HepG2 (cell line): ENCODE data around the gene CHRFAM7A. TPM values are rescaled to one million over a fixed set of nuclear protein-coding genes. Genes with fewer than 3 reads are reported as not detected.
"Not testable (repeated sequence)": the region's sequence is repeated elsewhere in the genome, so short reads cannot be mapped to it uniquely, and the experiment has no call there.

ENCODE experiments used
- ATAC-seq: fragments of 200-7000 bp; cut with Tn5 transposase; 3 replicates; pipeline ENCODE4 v1.9.1; 2020; ENCODE audit warnings: mild to moderate bottlenecking, moderate library complexity
- BruUV-seq: library from RNA; stranded (reverse); fragments of 400-500 nt; replicated peaks from 2 replicates; lab custom pipeline; 2021; lab: Mats Ljungman, UMichigan
- CTCF ChIA-PET: fragments of 300-600 bp; formaldehyde crosslinking; extraction: SDS; loops from one replicate; lab custom pipeline; 2021; ENCODE audit warnings: low total read pairs, inconsistent platforms, low intra/inter-chr PET ratio; lab: Yijun Ruan, JAX
- POLR2A ChIA-PET: fragments of 350-600 bp; sonication (Branson Sonifier 250); formaldehyde crosslinking; loops from one replicate; lab custom pipeline; 2020; ENCODE audit warnings: antibody characterized with exemption, inconsistent platforms; lab: Yijun Ruan, JAX
- DNase-seq: peaks from one replicate; pipeline ENCODE4 v3.0.0-alpha.2; 2015; ENCODE audit warnings: low spot score
- FAIRE-seq: peaks from 3 replicates; lab custom pipeline; 2011; peaks lifted over from hg19 to GRCh38; lab: Jason Lieb, UNC
- H2AFZ ChIP-seq: one replicate; pipeline ENCODE4 v1.6.1; 2011; ENCODE audit warnings: low read length, inconsistent platforms
- H3K27ac ChIP-seq: fragments of 300-600 bp; 3 replicates; pipeline ENCODE4 v1.8.0; 2011; ENCODE audit warnings: mixed run types, mild to moderate bottlenecking, mixed read lengths, low read length, inconsistent platforms; ENCODE audit not compliant: insufficient read depth; ENCODE audit errors: extremely low read length
- H3K27me3 ChIP-seq, 2 experiments: fragments of 200-600 bp in 1 of 2; 2 replicates in 1 of 2; 3 replicates in 1 of 2; pipeline versions ENCODE4 v1.6.0 to v1.8.0; 2011; ENCODE audit warnings: low read length in 2 of 2, mild to moderate bottlenecking in 2 of 2, moderate library complexity in 2 of 2, inconsistent platforms in 1 of 2; ENCODE audit not compliant: insufficient read depth in 2 of 2, control insufficient read depth in 1 of 2
- H3K36me3 ChIP-seq, 2 experiments: fragments of 200-600 bp in 1 of 2; replicated peaks in 1 of 2; 2 replicates in 1 of 2; 3 replicates in 1 of 2; pipeline versions ENCODE4 v1.5.1 to v1.8.0; 2011; ENCODE audit warnings: low read length in 2 of 2, inconsistent platforms in 1 of 2; ENCODE audit not compliant: insufficient read depth in 2 of 2, control insufficient read depth in 1 of 2
- H3K4me1 ChIP-seq: 2 replicates; pipeline ENCODE4 v1.5.1; 2012; ENCODE audit warnings: low read length, inconsistent platforms; ENCODE audit not compliant: insufficient read depth
- H3K4me2 ChIP-seq: 2 replicates; pipeline ENCODE4 v1.6.0; 2011; ENCODE audit warnings: low read depth, low read length, inconsistent platforms
- H3K4me3 ChIP-seq, 3 experiments: fragments of 200-600 bp in 1 of 3; sonication (generic), shearing (Covaris generic) in 1 of 3; replicated peaks in 1 of 3; 2 replicates each; pipeline ENCODE4 v1.5.1; 2011 to 2016; ENCODE audit warnings: low read length in 3 of 3, inconsistent platforms in 2 of 3, low read depth in 2 of 3, mild to moderate bottlenecking in 2 of 3, control low read depth in 1 of 3, mixed read lengths in 1 of 3; ENCODE audit not compliant: insufficient read depth in 1 of 3
- H3K79me2 ChIP-seq: one replicate; pipeline ENCODE4 v1.6.1; 2011; ENCODE audit warnings: low read length, inconsistent platforms; ENCODE audit not compliant: insufficient read depth
- H3K9ac ChIP-seq: 2 replicates; pipeline ENCODE4 v1.6.0; 2011; ENCODE audit warnings: mild to moderate bottlenecking, low read depth, low read length, inconsistent platforms; ENCODE audit not compliant: insufficient read depth
- H3K9me3 ChIP-seq: 2 replicates; pipeline ENCODE4 v1.5.1; 2012; ENCODE audit warnings: mild to moderate bottlenecking, low read length
- H4K20me1 ChIP-seq: 2 replicates; pipeline ENCODE4 v1.6.0; 2011; ENCODE audit warnings: inconsistent platforms, mild to moderate bottlenecking, low read length, moderate library complexity; ENCODE audit not compliant: insufficient read depth
- FOXA1 ChIP-seq, 2 experiments: fragments of 450-650 bp in 1 of 2; sonication (generic) in 1 of 2; formaldehyde crosslinking in 1 of 2; IDR thresholded peaks; 2 replicates each; pipeline versions ENCODE4 v1.4.0 to v1.6.1; 2016 to 2020; ENCODE audit warnings: missing genetic modification reagents in 1 of 2
- WGBS: methylation state at CpG from one replicate; pipeline ENCODE4 v1.1.6; 2017; ENCODE audit warnings: low lambda C conversion rate; 5-methylcytosine and 5-hydroxymethylcytosine counted together
- in situ Hi-C: cut with HindIII; loops from 2 replicates; pipeline ENCODE4 v1.10.0; 2017; ENCODE audit warnings: low pct_unique_long_range_greater_than_20kb; ENCODE audit not compliant: extremely low pct_ligation_motif_present
- intact Hi-C: fragments of 100-400 bp; cut with micrococcal nuclease; formaldehyde crosslinking; loops from one replicate; pipeline ENCODE4 v1.10.0; 2022; ENCODE audit not compliant: unreplicated experiment
- polyA plus RNA-seq, 8 experiments: library from polyadenylated mRNA; depleted of rRNA in 3 of 8; stranded (reverse) in 7 of 8; unstranded in 1 of 8; fragments of >200 nt; fragmentation: Illumina TruSeq in 4 of 8; extraction: Trizol in 4 of 8; gene quantifications; 2 replicates each; pipeline versions ENCODE4 v1.2.1 to v1.2.3, GENCODE V29; 2011 to 2016; ENCODE audit warnings: low read depth in 4 of 8, missing spikeins in 1 of 8, mixed read lengths in 1 of 8; ENCODE audit not compliant: insufficient read depth in 1 of 8
- total RNA-seq, 5 experiments: library from RNA; depleted of rRNA; stranded (reverse); fragments of >200 nt; fragmentation: Illumina TruSeq; extraction: Trizol; gene quantifications; 2 replicates each; pipeline ENCODE4 v1.2.3, GENCODE V29; 2016; ENCODE audit warnings: low read depth in 1 of 5

CHRFAM7A gene
- total and polyA plus RNA-seq, 2 of the 13 experiments (the other 11 are each of a cell fraction or from before 2014, with no cell fraction given), result 1.2 to 1.7 TPM

DNA sequence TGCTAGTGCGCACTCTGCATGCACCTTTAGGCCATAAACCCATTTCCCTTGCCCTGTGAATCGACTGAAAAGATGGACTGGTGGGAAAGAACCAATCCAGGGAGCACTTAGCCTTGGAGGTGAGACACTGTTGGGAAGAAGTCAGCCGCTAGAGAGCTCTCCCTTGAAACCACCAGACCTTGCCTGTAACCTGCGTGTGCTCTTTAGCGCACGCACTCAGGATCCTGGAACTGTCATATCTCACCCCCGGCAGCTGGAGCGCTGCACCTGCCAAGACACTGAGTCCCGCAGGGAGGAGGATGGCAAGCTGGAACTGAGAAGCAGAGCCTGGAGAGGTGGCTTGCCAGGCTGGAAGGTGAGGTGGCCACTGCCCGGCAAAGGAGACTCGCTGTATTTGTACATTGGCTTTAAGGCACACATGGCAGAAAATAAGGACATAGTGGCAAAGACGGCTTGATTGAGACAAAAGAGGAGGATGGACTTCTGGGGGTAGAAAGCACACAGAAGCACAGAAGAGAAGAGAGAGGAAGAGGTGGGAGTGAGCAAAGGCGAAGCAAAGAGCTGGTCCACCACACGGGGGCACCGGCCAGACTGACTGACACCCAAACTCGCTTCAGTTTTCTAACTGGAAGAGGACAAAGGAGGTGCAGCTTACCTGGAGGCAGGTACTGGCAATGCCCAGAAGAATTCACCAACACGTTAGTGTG lies 16.8 kb downstream of the CHRFAM7A start:
- H2AFZ ChIP-seq, H3K79me2 ChIP-seq, H3K4me1 ChIP-seq, DNase-seq, in situ Hi-C loops, H3K36me3 ChIP-seq, H3K4me3 ChIP-seq, H3K9me3 ChIP-seq, intact Hi-C loops, CTCF ChIA-PET, H4K20me1 ChIP-seq, H3K9ac ChIP-seq, POLR2A ChIA-PET, FAIRE-seq, BruUV-seq, H3K27me3 ChIP-seq, H3K4me2 ChIP-seq, H3K27ac ChIP-seq: not testable (repeated sequence)
- no CpG with 5 or more reads among the region's 17 CpGs for WGBS
- peak; percentile 88 for ATAC-seq

DNA sequence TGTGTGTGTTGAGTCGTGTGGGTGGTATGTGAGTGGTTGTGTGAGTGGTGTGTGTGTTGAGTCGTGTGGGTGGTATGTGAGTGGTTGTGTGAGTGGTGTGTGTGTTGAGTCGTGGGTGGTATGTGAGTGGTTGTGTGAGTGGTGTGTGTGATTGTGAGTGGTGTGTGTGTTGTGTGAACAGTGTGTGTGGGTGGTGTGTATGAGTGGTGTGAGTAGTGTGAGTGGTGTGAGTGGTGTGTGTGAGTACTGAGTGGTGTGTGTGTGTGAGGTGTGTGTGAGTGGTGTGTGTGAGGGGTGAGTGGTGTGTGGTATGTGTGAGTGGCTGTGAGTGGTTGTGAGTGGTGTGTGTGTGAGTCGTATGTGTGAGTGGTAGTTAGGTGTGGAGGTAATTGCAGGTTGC lies 17.5 kb downstream of the CHRFAM7A start:
- FAIRE-seq; H3K79me2 ChIP-seq; intact Hi-C loops; in situ Hi-C loops; POLR2A ChIA-PET; H3K4me3 ChIP-seq; H3K4me2 ChIP-seq; H2AFZ ChIP-seq; H3K36me3 ChIP-seq; H3K4me1 ChIP-seq; H3K27me3 ChIP-seq; H3K27ac ChIP-seq; CTCF ChIA-PET; BruUV-seq; DNase-seq; H3K9ac ChIP-seq; H3K9me3 ChIP-seq; H4K20me1 ChIP-seq; TF ChIP-seq FOXA1 (CRISPR knock-in tag; IDR thresholded peaks at IDR 0.05): not testable (repeated sequence)
- peak; percentile 31; the same call in 1 of the 3 replicates for ATAC-seq
- peak; percentile 32; the same call in 1 of the 2 replicates for TF ChIP-seq FOXA1 (IDR thresholded peaks at IDR 0.05)
- WGBS, result 52% methylated on average over 4 of the region's 4 CpGs

DNA sequence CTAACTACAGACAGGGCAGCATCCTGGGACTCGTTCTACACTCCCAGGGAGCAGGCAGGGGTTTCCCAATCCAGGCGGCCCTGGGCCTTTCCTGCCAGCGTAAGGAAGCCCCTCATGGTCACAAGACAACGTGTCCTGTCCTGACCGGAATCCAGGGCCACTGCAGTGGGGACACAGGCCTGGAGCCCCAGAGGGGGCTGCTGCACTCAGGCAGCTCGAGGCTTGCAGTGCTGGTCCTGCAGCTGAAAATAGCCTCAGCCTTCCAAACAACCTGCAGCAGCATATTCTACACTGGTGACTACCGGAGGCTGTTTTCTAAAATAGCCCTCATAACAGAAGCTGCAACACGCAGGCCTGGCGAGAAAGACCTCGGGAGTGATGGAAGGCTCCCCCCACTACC lies 18.5 kb downstream of the CHRFAM7A start:
- H3K4me1 ChIP-seq, ATAC-seq, DNase-seq, in situ Hi-C loops, H3K4me2 ChIP-seq, H3K9me3 ChIP-seq, H3K9ac ChIP-seq, CTCF ChIA-PET, H3K4me3 ChIP-seq, H4K20me1 ChIP-seq, H2AFZ ChIP-seq, H3K27me3 ChIP-seq, POLR2A ChIA-PET, H3K36me3 ChIP-seq, FAIRE-seq, H3K27ac ChIP-seq, BruUV-seq, intact Hi-C loops, H3K79me2 ChIP-seq: not testable (repeated sequence)
- no CpG with 5 or more reads among the region's 10 CpGs for WGBS

DNA sequence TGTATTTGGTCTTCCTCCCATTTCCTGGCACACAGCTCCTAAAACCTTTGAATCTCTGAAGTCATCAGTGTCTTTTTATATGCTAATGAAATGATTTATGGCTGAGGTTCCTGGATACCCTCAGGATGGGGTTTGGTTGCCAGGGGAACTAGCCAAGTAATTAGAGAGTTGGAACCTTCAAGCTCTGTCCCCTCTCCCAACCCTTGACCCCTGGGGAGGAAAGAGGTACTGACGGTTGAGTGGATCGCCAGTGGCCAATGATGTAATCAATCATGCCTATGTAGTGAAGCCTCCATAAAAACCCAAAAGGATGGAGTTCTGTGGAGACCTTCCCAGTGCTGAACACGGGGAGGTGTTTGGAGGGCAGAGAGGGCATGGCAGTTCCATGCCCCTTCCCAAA lies 25.1 kb downstream of the CHRFAM7A start:
- H3K36me3 ChIP-seq, BruUV-seq, FAIRE-seq, intact Hi-C loops, H3K27me3 ChIP-seq, H4K20me1 ChIP-seq, H3K4me3 ChIP-seq, CTCF ChIA-PET, H3K9me3 ChIP-seq, H3K9ac ChIP-seq, H3K4me1 ChIP-seq, in situ Hi-C loops, H3K27ac ChIP-seq, DNase-seq, H3K4me2 ChIP-seq, H3K79me2 ChIP-seq, POLR2A ChIA-PET, ATAC-seq, H2AFZ ChIP-seq: not testable (repeated sequence)
- no CpG with 5 or more reads among the region's 3 CpGs for WGBS
